Endothelial cell of umbilical vein (primary cell): Measurements from ENCODE around the gene MAPK13. TPM values are rescaled to one million over a fixed set of nuclear protein-coding genes. Genes with fewer than 3 reads are reported as not detected.

Experiments
- BruUV-seq: library from RNA; stranded (reverse); fragments of 400-500 nt; replicated peaks from 2 replicates; lab custom pipeline; 2021; lab: Mats Ljungman, UMichigan
- CTCF ChIA-PET: fragments of 300-600, 350-600 bp; sonication (Branson Sonifier 250); formaldehyde crosslinking; loops from one replicate; lab custom pipeline; 2021; ENCODE audit warnings: antibody characterized with exemption, inconsistent platforms; lab: Charles Lee
- POLR2A ChIA-PET: fragments of 300-600, 350-600 bp; sonication (Branson Sonifier 250); formaldehyde crosslinking; loops from one replicate; lab custom pipeline; 2021; ENCODE audit warnings: antibody characterized with exemption, inconsistent platforms; lab: Charles Lee
- DNase-seq: peaks from one replicate; pipeline ENCODE4 v3.0.0-alpha.2; 2011; ENCODE audit warnings: low read depth, low spot score
- FAIRE-seq: peaks from 2 replicates; lab custom pipeline; 2011; peaks lifted over from hg19 to GRCh38; lab: Jason Lieb, UNC
- H2AFZ ChIP-seq: 2 replicates; pipeline ENCODE4 v1.6.0; 2012; ENCODE audit warnings: low read depth, low read length, control low read depth, inconsistent platforms
- H3K27ac ChIP-seq: 2 replicates; pipeline ENCODE4 v1.5.1; 2011; ENCODE audit warnings: low read depth, mild to moderate bottlenecking, control low read depth, low read length, moderate library complexity; ENCODE audit not compliant: insufficient read depth
- H3K27me3 ChIP-seq, 2 experiments: 2 replicates each; pipeline versions ENCODE4 v1.6.0 to v1.6.1; 2011; ENCODE audit warnings: low read length in 2 of 2, mixed read lengths in 1 of 2; ENCODE audit not compliant: control insufficient read depth in 2 of 2, insufficient read depth in 2 of 2
- H3K36me3 ChIP-seq, 2 experiments: 2 replicates in 1 of 2; 3 replicates in 1 of 2; pipeline ENCODE4 v1.5.1; 2011; ENCODE audit warnings: low read length in 2 of 2, mild to moderate bottlenecking in 1 of 2, moderate library complexity in 1 of 2; ENCODE audit not compliant: control insufficient read depth in 2 of 2, insufficient read depth in 2 of 2; ENCODE audit errors: extremely low read depth in 1 of 2
- H3K4me1 ChIP-seq: 3 replicates; pipeline ENCODE4 v1.5.1; 2011; ENCODE audit warnings: mild to moderate bottlenecking, low read length; ENCODE audit not compliant: control insufficient read depth, insufficient read depth; ENCODE audit errors: extremely low read depth
- H3K4me2 ChIP-seq: 2 replicates; pipeline ENCODE4 v1.6.1; 2011; ENCODE audit warnings: low read length, control low read depth, mixed read lengths; ENCODE audit not compliant: insufficient read depth
- H3K4me3 ChIP-seq, 3 experiments: fragments of 200-600 bp in 1 of 3; sonication (generic), shearing (Covaris generic) in 1 of 3; replicated peaks in 1 of 3; 2 replicates each; pipeline ENCODE4 v1.5.1; 2011 to 2016; ENCODE audit warnings: control low read depth in 3 of 3, low read length in 3 of 3, mild to moderate bottlenecking in 2 of 3, inconsistent platforms in 1 of 3, low read depth in 1 of 3, moderate library complexity in 1 of 3; ENCODE audit not compliant: insufficient read depth in 1 of 3
- H3K79me2 ChIP-seq: 2 replicates; pipeline ENCODE4 v1.6.0; 2012; ENCODE audit warnings: low read length, inconsistent platforms; ENCODE audit not compliant: control insufficient read depth, insufficient read depth
- H3K9ac ChIP-seq: replicated peaks from 2 replicates; pipeline ENCODE3; 2011; ENCODE audit warnings: low read length, control low read depth; ENCODE audit not compliant: insufficient read depth; ENCODE audit errors: extremely low read depth
- H3K9me1 ChIP-seq: replicated peaks from 3 replicates; pipeline ENCODE4 v1.6.0; 2011; ENCODE audit warnings: mild to moderate bottlenecking, low read length; ENCODE audit not compliant: control insufficient read depth, insufficient read depth; ENCODE audit errors: extremely low read depth
- H3K9me3 ChIP-seq: replicated peaks from 2 replicates; pipeline ENCODE4 v1.5.1; 2012; ENCODE audit warnings: low read length, inconsistent platforms; ENCODE audit not compliant: control insufficient read depth, insufficient read depth
- H4K20me1 ChIP-seq: replicated peaks from 2 replicates; pipeline ENCODE3; 2011; ENCODE audit warnings: mild to moderate bottlenecking, low read length; ENCODE audit not compliant: control insufficient read depth, insufficient read depth; ENCODE audit errors: extremely low read depth
- EZH2 ChIP-seq: IDR thresholded peaks from 2 replicates; pipeline ENCODE4 v1.6.1; 2012; ENCODE audit warnings: borderline replicate concordance, low read depth, mild to moderate bottlenecking, moderate library complexity, low read length, inconsistent platforms; ENCODE audit not compliant: severe bottlenecking
- FOS ChIP-seq: IDR thresholded peaks from 2 replicates; pipeline ENCODE4 v1.6.1; 2011; ENCODE audit warnings: mild to moderate bottlenecking, low read length, moderate library complexity, borderline replicate concordance; ENCODE audit not compliant: insufficient read depth
- GATA2 ChIP-seq: IDR thresholded peaks from 2 replicates; pipeline ENCODE4 v1.7.0; 2011; ENCODE audit warnings: low read depth, mild to moderate bottlenecking, moderate library complexity, mixed read lengths, low read length; ENCODE audit not compliant: insufficient read length, insufficient read depth
- JUN ChIP-seq: IDR thresholded peaks from 2 replicates; pipeline ENCODE4 v1.6.1; 2011; ENCODE audit warnings: borderline replicate concordance, low read depth; ENCODE audit not compliant: insufficient read length, insufficient read depth
- MYC ChIP-seq: IDR thresholded peaks from one replicate; pipeline ENCODE4 v1.6.1; 2011; ENCODE audit warnings: mild to moderate bottlenecking, low read depth, low read length
- POLR2A ChIP-seq: IDR thresholded peaks from 2 replicates; pipeline ENCODE4 v1.6.1; 2012; ENCODE audit warnings: low read depth, mild to moderate bottlenecking, control low read depth, low read length
- POLR2AphosphoS5 ChIP-seq: IDR thresholded peaks from 2 replicates; pipeline ENCODE4 v1.6.1; 2012; ENCODE audit warnings: low read depth, mild to moderate bottlenecking, control low read depth, low read length, moderate library complexity; ENCODE audit not compliant: insufficient read depth
- dilution Hi-C: fragments of 300-500 bp; cut with MboI; formaldehyde crosslinking; loops from one replicate; pipeline ENCODE4 v1.15.0; 2019; ENCODE audit warnings: low sequenced_read_pairs; ENCODE audit not compliant: extremely low pct_ligation_motif_present
- intact Hi-C: fragments of 100-400 bp; cut with micrococcal nuclease; formaldehyde crosslinking; loops from one replicate; pipeline ENCODE4 v1.10.0; 2022
- polyA plus RNA-seq, 4 experiments: library from polyadenylated mRNA; depleted of rRNA in 3 of 4; stranded (reverse) in 3 of 4; unstranded in 1 of 4; fragments of >200 nt; gene quantifications; 2 replicates each; pipeline versions ENCODE4 v1.2.1 to v1.2.3, GENCODE V29; 2011 to 2012; ENCODE audit warnings: missing spikeins in 1 of 4
- total RNA-seq: library from RNA; stranded (reverse); gene quantifications from 2 replicates; pipeline ENCODE4 v1.2.3, GENCODE V29; 2021
- TF ChIP-seq, protein P1 (sequence below): IDR thresholded peaks from 2 replicates; pipeline ENCODE4 v1.6.1; 2011; ENCODE audit not compliant: insufficient read depth, insufficient read length
- TF ChIP-seq, protein P2 (sequence below), 2 donors: IDR thresholded peaks; 1 replicate in 1 of 2; 2 replicates in 1 of 2; pipeline ENCODE4 v1.5.1; 2011; ENCODE audit warnings: low read length in 2 of 2, mild to moderate bottlenecking in 2 of 2, moderate library complexity in 2 of 2, control low read depth in 1 of 2, inconsistent platforms in 1 of 2, low read depth in 1 of 2; ENCODE audit not compliant: insufficient read depth in 1 of 2; ENCODE audit errors: extremely low read depth in 1 of 2

Gene MAPK13
- total and polyA plus RNA-seq, 2 donors (not counting 3 experiments of a cell fraction or from before 2014, with no cell fraction given) = 9.0 to 11.6 TPM

DNA sequence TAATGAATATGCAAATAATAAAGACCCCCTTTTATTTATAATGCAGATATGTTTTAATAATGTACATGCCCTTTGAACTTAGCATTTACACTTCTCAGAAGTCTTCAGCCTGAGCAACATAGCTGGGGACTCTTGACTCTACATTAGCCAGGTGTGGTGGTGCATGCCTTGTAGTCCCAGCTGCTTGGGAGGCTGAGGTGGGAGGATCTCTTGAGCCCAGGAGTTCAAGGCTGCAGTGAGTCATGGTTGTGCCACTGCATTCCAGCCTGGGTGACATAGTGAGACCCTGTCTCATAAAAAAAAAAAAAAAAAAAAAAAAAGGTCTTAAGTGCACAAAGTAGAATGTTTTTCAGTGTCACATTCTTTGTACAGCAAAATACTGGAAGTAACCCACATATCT is 17.3 kb upstream of the MAPK13 start:
- Histone ChIP-seq H3K4me3 (no peak overlapping the region), H2AFZ (no peak overlapping the region), H3K4me2 (no peak overlapping the region), H3K27ac (no peak overlapping the region), H4K20me1 (no peaks in the 10 kb centered on the region), H3K9me3 (no peaks in the 10 kb centered on the region), H3K9ac (no peak overlapping the region), H3K4me1 (no peaks in the 10 kb centered on the region), H3K36me3 (peaks cover 17 to 18% of the 10 kb centered on the region in 2 experiments), H3K79me2 (no peaks in the 10 kb centered on the region), H3K9me1 (no peaks in the 10 kb centered on the region), H3K27me3 (no peaks in the 10 kb centered on the region)
- CTCF ChIA-PET = interaction anchor here (0.6 to 0.7 kb wide), 2 partner anchors 9 to 140 kb away, joined by 4 read pairs; no protein-coding TSS in a partner anchor
- DNase-seq (no peak), FAIRE-seq (no peak)
- TF ChIP-seq, protein P1, sequence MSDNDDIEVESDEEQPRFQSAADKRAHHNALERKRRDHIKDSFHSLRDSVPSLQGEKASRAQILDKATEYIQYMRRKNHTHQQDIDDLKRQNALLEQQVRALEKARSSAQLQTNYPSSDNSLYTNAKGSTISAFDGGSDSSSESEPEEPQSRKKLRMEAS = no peak
- no peak for TF ChIP-seq FOS
- no peak for TF ChIP-seq EZH2
- TF ChIP-seq, protein P2, sequence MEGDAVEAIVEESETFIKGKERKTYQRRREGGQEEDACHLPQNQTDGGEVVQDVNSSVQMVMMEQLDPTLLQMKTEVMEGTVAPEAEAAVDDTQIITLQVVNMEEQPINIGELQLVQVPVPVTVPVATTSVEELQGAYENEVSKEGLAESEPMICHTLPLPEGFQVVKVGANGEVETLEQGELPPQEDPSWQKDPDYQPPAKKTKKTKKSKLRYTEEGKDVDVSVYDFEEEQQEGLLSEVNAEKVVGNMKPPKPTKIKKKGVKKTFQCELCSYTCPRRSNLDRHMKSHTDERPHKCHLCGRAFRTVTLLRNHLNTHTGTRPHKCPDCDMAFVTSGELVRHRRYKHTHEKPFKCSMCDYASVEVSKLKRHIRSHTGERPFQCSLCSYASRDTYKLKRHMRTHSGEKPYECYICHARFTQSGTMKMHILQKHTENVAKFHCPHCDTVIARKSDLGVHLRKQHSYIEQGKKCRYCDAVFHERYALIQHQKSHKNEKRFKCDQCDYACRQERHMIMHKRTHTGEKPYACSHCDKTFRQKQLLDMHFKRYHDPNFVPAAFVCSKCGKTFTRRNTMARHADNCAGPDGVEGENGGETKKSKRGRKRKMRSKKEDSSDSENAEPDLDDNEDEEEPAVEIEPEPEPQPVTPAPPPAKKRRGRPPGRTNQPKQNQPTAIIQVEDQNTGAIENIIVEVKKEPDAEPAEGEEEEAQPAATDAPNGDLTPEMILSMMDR (IDR thresholded peaks at IDR 0.05; ENCODE audit: extremely low read depth in 1 of 2, insufficient read depth in 1 of 2, low read depth in 1 of 2, low read length in 2 of 2) = no peak
- TF ChIP-seq POLR2AphosphoS5 = no peak
- BruUV-seq = no TSS peak
- POLR2A ChIA-PET = no interaction called here
- intact Hi-C loops (no loop called here), dilution Hi-C loops (no loop called here)

DNA sequence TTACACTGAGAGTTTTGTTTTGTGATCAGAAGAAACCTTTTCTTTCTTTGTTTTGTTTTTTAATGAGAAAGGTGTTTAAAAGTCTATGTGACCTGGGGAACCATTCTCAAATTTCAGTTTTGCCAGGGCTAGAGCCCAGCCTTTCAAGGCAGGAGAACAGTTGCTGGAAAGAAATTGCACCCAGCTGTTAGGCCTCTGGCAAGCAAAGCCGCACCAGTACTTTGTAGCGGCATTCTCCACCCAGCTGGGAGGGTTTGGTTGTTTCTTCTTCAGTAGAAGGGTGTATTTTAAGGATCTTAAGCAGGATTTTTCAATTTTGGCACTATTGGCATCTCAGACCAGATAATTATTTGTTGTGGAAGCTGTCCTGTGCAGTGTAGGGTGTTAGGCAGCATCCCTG is 16.6 kb upstream of the MAPK13 start:
- no peaks in the 10 kb centered on the region for H3K79me2 ChIP-seq
- peaks cover 10 to 13% of the 10 kb centered on the region in 2 experiments for H3K36me3 ChIP-seq
- no peaks in the 10 kb centered on the region for H3K9me3 ChIP-seq
- TF ChIP-seq GATA2 (no peak), EZH2 (no peak), POLR2A (no peak), POLR2AphosphoS5 (no peak), JUN (no peak), FOS (no peak), MYC (no peak)
- TF ChIP-seq, protein P2 (IDR thresholded peaks at IDR 0.05; ENCODE audit: extremely low read depth in 1 of 2, insufficient read depth in 1 of 2, low read depth in 1 of 2, low read length in 2 of 2) = no peak
- TF ChIP-seq, protein P1 = no peak
- POLR2A ChIA-PET = no interaction called here
- H3K27ac ChIP-seq = no peak overlapping the region
- no TSS peak for BruUV-seq
- H3K27me3 ChIP-seq = no peaks in the 10 kb centered on the region
- no peaks in the 10 kb centered on the region for H3K4me1 ChIP-seq
- H2AFZ ChIP-seq = no peak overlapping the region
- CTCF ChIA-PET = no interaction called here
- dilution Hi-C loops (no loop called here), intact Hi-C loops (no loop called here)
- H3K9me1 ChIP-seq = no peaks in the 10 kb centered on the region
- H4K20me1 ChIP-seq = no peaks in the 10 kb centered on the region
- FAIRE-seq (no peak), DNase-seq (no peak)
- H3K4me2 ChIP-seq = no peak overlapping the region
- H3K9ac ChIP-seq = no peak overlapping the region
- H3K4me3 ChIP-seq = no peak overlapping the region
